ENCODE data around the gene TRERF1.

The TRERF1 gene

GRCh38 chr6:42210551-42210950 is 241.2 kb downstream of the TRERF1 start:
- POLR2A ChIA-PET = interaction anchor here (0.5 to 0.9 kb wide), 2 partner anchors 16 to 22 kb away, joined by 3 read pairs; partner anchors contain the start of gene GUCA1B
- TF ChIP-seq ZFHX2 (tag by site-specific recombination; conservative IDR thresholded peaks at IDR 0.05) (no peak), ATF2 (tag by site-specific recombination; IDR thresholded peaks at IDR 0.05; ENCODE audit: low read depth) (no peak), BCL11A (tag by site-specific recombination; IDR thresholded peaks at IDR 0.05; ENCODE audit: low read depth) (peak; percentile 73; the same call in 1 of the 2 replicates), ZNF830 (tag by site-specific recombination; IDR thresholded peaks at IDR 0.05; ENCODE audit: low read depth) (no peak), ZNF792 (tag by site-specific recombination; IDR thresholded peaks at IDR 0.05) (no peak), ZBTB48 (tag by site-specific recombination; IDR thresholded peaks at IDR 0.05) (no peak), ZBTB17 (tag by site-specific recombination; IDR thresholded peaks at IDR 0.05) (no peak), ZNF202 (tag by site-specific recombination; IDR thresholded peaks at IDR 0.05; ENCODE audit: borderline replicate concordance) (no peak), ZNF132 (tag by site-specific recombination; IDR thresholded peaks at IDR 0.05; ENCODE audit: borderline replicate concordance) (no peak), ZNF2 (tag by site-specific recombination; IDR thresholded peaks at IDR 0.05) (no peak), ZNF146 (tag by site-specific recombination; IDR thresholded peaks at IDR 0.05) (no peak), ZNF518A (tag by site-specific recombination; conservative IDR thresholded peaks at IDR 0.05; ENCODE audit: low read depth) (no peak), ZNF580 (tag by site-specific recombination; IDR thresholded peaks at IDR 0.05) (peak; percentile 67; the same call in 1 of the 2 replicates), ZNF416 (tag by site-specific recombination; IDR thresholded peaks at IDR 0.05) (no peak), KLF8 (tag by site-specific recombination; IDR thresholded peaks at IDR 0.05) (0 out of 2 replicates have a peak, but pooled peaks have one; percentile 16), ZNF274 (IDR thresholded peaks at IDR 0.05; ENCODE audit: low read length) (no peak), ZNF274 (tag by site-specific recombination; IDR thresholded peaks at IDR 0.05; ENCODE audit: borderline replicate concordance) (no peak), ZIC2 (tag by site-specific recombination; IDR thresholded peaks at IDR 0.05) (0 out of 2 replicates have a peak, but pooled peaks have one; percentile 16), TRIM28 (IDR thresholded peaks at IDR 0.05; ENCODE audit: borderline replicate concordance, low read length) (no peak), MZF1 (tag by site-specific recombination; IDR thresholded peaks at IDR 0.05; ENCODE audit: borderline replicate concordance) (no peak), ZNF473 (tag by site-specific recombination; IDR thresholded peaks at IDR 0.05) (no peak), HIC1 (tag by site-specific recombination; IDR thresholded peaks at IDR 0.05) (0 out of 2 replicates have a peak, but pooled peaks have one; percentile 19), ZNF341 (tag by site-specific recombination; IDR thresholded peaks at IDR 0.05; ENCODE audit: low read depth) (no peak), PBX3 (CRISPR knock-in tag; IDR thresholded peaks at IDR 0.05) (no peak), ZNF138 (tag by site-specific recombination; IDR thresholded peaks at IDR 0.05; ENCODE audit: borderline replicate concordance) (no peak), ZNF701 (tag by site-specific recombination; IDR thresholded peaks at IDR 0.05) (no peak), TCF7L2 (IDR thresholded peaks at IDR 0.05; ENCODE audit: borderline replicate concordance, low read depth, low read length) (no peak), GLIS2 (tag by site-specific recombination; IDR thresholded peaks at IDR 0.05) (no peak), ZNF623 (tag by site-specific recombination; IDR thresholded peaks at IDR 0.05) (no peak), ZNF621 (tag by site-specific recombination; IDR thresholded peaks at IDR 0.05) (0 out of 2 replicates have a peak, but pooled peaks have one; percentile 55)

More at GRCh38 chr6:42210551-42210950, 241.2 kb downstream of the TRERF1 start:
- H3K27ac ChIP-seq (ENCODE audit: extremely low read depth, low read depth, low read length) = peak overlapping the region; percentile 53
- peaks cover 9% of the 10 kb centered on the region for H3K4me1 ChIP-seq (ENCODE audit: control insufficient read depth, insufficient read depth, low read length)
- no peak overlapping the region for H3K4me3 ChIP-seq (ENCODE audit: low read depth, low read length)
- H3K9me3 ChIP-seq (ENCODE audit: control insufficient read depth, insufficient read depth, low read depth, low read length) = no peaks in the 10 kb centered on the region
- CTCF ChIA-PET = interaction anchor here (1.2 kb wide), 1 partner anchor 275 kb away, joined by 3 read pairs; no protein-coding TSS in a partner anchor
- H3K36me3 ChIP-seq (ENCODE audit: control insufficient read depth in 2 of 2, insufficient read depth in 1 of 2, low read length in 2 of 2) = peaks cover 59 to 83% of the 10 kb centered on the region in 2 experiments
